ENCODE results near the gene COL12A1. TPM values are rescaled to one million over a fixed set of nuclear protein-coding genes. Genes with fewer than 3 reads are reported as not detected.

COL12A1 gene
- total RNA-seq, 2 donors from 2014 or later: 0.06 TPM; not detected in 1

GRCh38 chr6:75167851-75168250, 38.0 kb downstream of the COL12A1 start:
- ATAC-seq (no peak), DNase-seq (ENCODE audit: low spot score in 2 of 2) (no peak)
- H3K36me3 Mint-ChIP-seq: no peaks in the 10 kb centered on the region
- H3K27ac Mint-ChIP-seq: no peak overlapping the region
- H3K9me3 Mint-ChIP-seq: peaks cover 0 to 4% of the 10 kb centered on the region in 2 donors

GRCh38 chr6:75167325-75167724, 38.5 kb downstream of the COL12A1 start:
- no peaks in the 10 kb centered on the region for H3K36me3 Mint-ChIP-seq
- H3K27ac Mint-ChIP-seq: no peak overlapping the region
- peaks cover 0 to 5% of the 10 kb centered on the region in 2 donors for H3K9me3 Mint-ChIP-seq
- ATAC-seq (no peak), DNase-seq (ENCODE audit: low spot score in 2 of 2) (no peak)

- H3K36me3 Mint-ChIP-seq: no peaks in the 10 kb centered on the region
- H3K27ac Mint-ChIP-seq: no peak overlapping the region
- H3K9me3 Mint-ChIP-seq: peaks cover 0 to 5% of the 10 kb centered on the region in 2 donors
- DNase-seq (ENCODE audit: low spot score in 2 of 2) (no peak), ATAC-seq (no peak)
Observed at GRCh38 chr6:75166773-75167172, 39.1 kb downstream of the COL12A1 start.

GRCh38 chr6:75166236-75166635, 39.6 kb downstream of the COL12A1 start:
- no peak for DNase-seq (ENCODE audit: low spot score in 2 of 2)
- Mint-ChIP-seq H3K27ac (no peak overlapping the region), H3K36me3 (no peaks in the 10 kb centered on the region), H3K9me3 (peaks cover 0 to 5% of the 10 kb centered on the region in 2 donors)
- ATAC-seq: no peak

GRCh38 chr6:75158176-75158575, 47.7 kb downstream of the COL12A1 start:
- Mint-ChIP-seq H3K9me3 (peaks cover 0 to 4% of the 10 kb centered on the region in 2 donors), H3K36me3 (no peaks in the 10 kb centered on the region), H3K27ac (no peak overlapping the region)
- ATAC-seq (no peak), DNase-seq (ENCODE audit: low spot score in 2 of 2) (no peak)

DNA sequence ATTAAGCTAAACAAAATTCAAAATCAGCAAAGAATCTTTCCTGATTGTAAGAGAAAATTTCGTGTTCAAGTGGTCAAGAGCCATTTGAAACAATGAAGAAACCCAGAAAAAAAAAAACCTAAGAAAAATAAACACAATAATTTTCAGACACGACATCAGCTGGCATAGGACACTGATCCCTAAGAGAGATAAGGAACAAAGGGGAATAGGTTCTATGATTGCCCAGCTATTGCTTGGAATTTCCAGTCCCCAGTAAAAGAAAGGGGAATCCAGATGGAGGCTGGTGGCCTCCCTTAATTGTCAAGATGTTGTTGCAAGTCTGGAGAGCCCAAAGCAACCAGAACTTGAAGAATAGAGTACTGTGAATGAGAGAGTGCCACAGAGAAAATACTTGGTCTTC, 48.5 kb downstream of the COL12A1 start:
- ATAC-seq: no peak
- H3K9me3 Mint-ChIP-seq: no peaks in the 10 kb centered on the region
- DNase-seq (ENCODE audit: low spot score in 2 of 2): no peak
- no peaks in the 10 kb centered on the region for H3K36me3 Mint-ChIP-seq
- no peak overlapping the region for H3K27ac Mint-ChIP-seq

DNA sequence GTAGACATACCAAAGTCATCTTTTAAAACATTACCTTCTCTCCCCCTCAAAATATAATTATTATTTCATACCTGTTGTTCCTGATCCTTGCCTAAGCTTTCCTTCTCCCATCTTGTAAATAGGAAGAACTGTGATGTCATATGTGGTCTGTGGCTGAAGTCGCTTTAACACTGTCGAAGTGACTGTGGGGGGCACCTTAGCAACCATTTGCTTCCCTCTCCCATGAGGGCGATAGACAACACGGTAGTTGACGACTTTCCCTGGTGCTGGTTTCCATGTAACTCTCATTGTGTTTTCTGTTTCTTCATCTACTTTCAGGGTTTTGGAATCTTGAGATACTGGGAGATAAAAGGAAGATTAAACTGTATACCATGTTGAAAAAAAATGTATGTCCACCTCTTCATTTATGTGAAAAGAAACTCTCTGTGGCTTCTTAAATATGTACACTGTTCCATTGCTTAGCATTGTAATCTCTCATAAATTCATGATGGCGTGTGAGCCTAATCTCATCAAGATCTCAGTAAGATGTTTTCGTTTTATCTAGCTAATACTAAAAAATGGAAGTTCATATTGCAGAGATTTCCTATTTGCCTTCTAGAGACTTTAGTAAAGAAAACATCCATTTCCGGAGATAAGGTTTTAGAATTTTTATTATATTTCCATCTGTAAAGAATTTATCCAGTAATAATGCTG, 49.5 kb downstream of the COL12A1 start:
- no peak overlapping the region for H3K27ac Mint-ChIP-seq
- H3K9me3 Mint-ChIP-seq: no peaks in the 10 kb centered on the region
- DNase-seq (ENCODE audit: low spot score in 2 of 2) (no peak), ATAC-seq (no peak)
- H3K36me3 Mint-ChIP-seq: no peaks in the 10 kb centered on the region

DNA sequence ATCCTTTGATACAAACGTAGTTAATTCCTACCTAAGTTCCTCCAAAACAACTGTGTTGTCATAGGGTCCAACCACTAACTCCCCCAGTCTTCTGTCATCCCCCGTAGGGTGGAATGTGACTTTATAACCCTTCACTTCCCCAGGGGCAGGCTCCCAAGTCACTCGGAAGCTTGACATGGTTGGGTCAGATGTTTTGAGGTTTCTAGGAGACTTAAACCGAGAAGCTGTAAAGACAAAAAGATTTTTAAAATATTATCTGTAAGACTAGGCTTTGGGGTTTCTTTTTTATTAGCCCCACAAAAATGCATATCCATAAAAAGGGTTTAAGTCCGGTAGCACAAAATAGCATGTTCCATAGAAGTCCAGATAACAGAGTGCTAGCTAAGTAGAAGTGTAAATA, 50.2 kb downstream of the COL12A1 start:
- DNase-seq (ENCODE audit: low spot score in 2 of 2) (no peak), ATAC-seq (no peak)
- Mint-ChIP-seq H3K36me3 (no peaks in the 10 kb centered on the region), H3K9me3 (no peaks in the 10 kb centered on the region), H3K27ac (no peak overlapping the region)

DNA sequence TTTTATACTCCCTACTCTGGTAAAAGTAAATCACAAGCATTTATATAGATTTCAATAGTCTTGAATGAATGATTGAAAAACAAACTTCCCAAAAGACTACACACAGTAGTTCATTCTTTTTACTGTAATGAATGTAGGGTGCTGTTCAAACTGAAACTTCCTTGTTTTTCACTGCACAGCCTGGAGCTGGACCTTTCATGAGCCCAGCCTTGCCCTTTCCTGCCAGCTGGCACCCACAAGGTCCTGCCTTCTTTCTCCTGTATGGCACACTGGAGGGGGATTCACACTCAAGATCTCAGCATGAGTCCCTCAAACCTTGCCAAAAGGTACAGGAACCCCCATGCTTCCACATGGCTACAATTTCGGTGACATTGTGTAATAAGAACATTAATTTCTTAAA, 50.9 kb downstream of the COL12A1 start:
- Mint-ChIP-seq H3K36me3 (no peaks in the 10 kb centered on the region), H3K9me3 (no peaks in the 10 kb centered on the region), H3K27ac (no peak overlapping the region)
- DNase-seq (ENCODE audit: low spot score in 2 of 2) (no peak), ATAC-seq (no peak)

- no peak for ATAC-seq
- peaks cover 0 to 8% of the 10 kb centered on the region in 2 donors for H3K36me3 Mint-ChIP-seq
- peaks cover 3 to 8% of the 10 kb centered on the region in 2 donors for H3K9me3 Mint-ChIP-seq
- DNase-seq (ENCODE audit: low spot score in 2 of 2): no peak
- no peak overlapping the region for H3K27ac Mint-ChIP-seq
Observed at GRCh38 chr6:75150685-75151412, 55.0 kb downstream of the COL12A1 start.

GRCh38 chr6:75149696-75150095, 56.2 kb downstream of the COL12A1 start:
- Mint-ChIP-seq H3K27ac (no peak overlapping the region), H3K36me3 (peaks cover 0 to 8% of the 10 kb centered on the region in 2 donors), H3K9me3 (peaks cover 3 to 8% of the 10 kb centered on the region in 2 donors)
- DNase-seq (ENCODE audit: low spot score in 2 of 2): no peak
- no peak for ATAC-seq

GRCh38 chr6:75149240-75149639, 56.6 kb downstream of the COL12A1 start:
- DNase-seq (ENCODE audit: low spot score in 2 of 2) (no peak), ATAC-seq (no peak)
- Mint-ChIP-seq H3K27ac (no peak overlapping the region), H3K9me3 (peaks cover 3 to 8% of the 10 kb centered on the region in 2 donors), H3K36me3 (peaks cover 0 to 8% of the 10 kb centered on the region in 2 donors)

DNA sequence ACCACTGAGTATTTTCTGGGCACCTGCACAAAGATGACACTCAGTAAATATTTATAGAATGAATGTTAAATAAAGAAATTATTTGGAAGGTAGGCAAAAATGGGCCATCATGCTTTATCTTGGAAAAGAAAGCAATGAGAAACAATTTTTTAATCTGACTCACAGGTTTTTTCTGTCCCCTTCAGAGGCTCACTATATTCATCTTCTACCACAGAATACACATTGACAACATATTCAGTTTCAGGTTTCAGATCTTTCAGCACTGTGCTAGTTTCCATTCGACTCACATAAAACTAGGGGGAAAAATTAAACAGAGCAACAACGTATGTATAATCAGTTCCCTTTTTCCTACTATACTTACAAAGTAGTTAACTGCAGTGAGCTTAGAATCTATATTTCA, 58.3 kb downstream of the COL12A1 start:
- ATAC-seq (peak; percentile 78 to 100), DNase-seq (ENCODE audit: low spot score in 2 of 2) (no peak)
- peaks cover 0 to 8% of the 10 kb centered on the region in 2 donors for H3K36me3 Mint-ChIP-seq
- peaks cover 3 to 8% of the 10 kb centered on the region in 2 donors for H3K9me3 Mint-ChIP-seq
- H3K27ac Mint-ChIP-seq: no peak overlapping the region

GRCh38 chr6:75145976-75146375, 59.9 kb downstream of the COL12A1 start:
- ATAC-seq: no peak
- Mint-ChIP-seq H3K9me3 (peaks cover 3 to 8% of the 10 kb centered on the region in 2 donors), H3K27ac (no peak overlapping the region), H3K36me3 (peaks cover 0 to 8% of the 10 kb centered on the region in 2 donors)
- DNase-seq (ENCODE audit: low spot score in 2 of 2): no peak

DNA sequence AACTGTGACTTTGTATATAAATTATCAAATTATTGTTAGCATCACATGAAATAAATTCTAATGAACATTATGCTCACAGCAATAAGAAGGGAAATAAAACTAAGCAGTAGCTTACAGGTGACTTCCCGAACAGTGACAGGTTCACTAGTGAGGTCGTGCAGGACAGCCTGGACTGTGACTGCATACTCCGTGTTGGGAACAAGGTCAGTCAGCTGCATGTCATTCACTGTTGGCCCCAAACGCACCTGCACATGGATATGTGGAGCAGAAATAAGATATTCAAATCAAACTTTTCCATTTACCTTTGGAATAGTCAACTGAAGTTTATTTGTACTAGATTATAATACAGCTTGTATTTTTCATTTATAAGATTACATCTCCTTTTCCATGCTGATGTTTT, 60.6 kb downstream of the COL12A1 start:
- DNase-seq (ENCODE audit: low spot score in 2 of 2): no peak
- H3K36me3 Mint-ChIP-seq: peaks cover 0 to 8% of the 10 kb centered on the region in 2 donors
- peaks cover 3 to 8% of the 10 kb centered on the region in 2 donors for H3K9me3 Mint-ChIP-seq
- ATAC-seq: no peak
- H3K27ac Mint-ChIP-seq: no peak overlapping the region

DNA sequence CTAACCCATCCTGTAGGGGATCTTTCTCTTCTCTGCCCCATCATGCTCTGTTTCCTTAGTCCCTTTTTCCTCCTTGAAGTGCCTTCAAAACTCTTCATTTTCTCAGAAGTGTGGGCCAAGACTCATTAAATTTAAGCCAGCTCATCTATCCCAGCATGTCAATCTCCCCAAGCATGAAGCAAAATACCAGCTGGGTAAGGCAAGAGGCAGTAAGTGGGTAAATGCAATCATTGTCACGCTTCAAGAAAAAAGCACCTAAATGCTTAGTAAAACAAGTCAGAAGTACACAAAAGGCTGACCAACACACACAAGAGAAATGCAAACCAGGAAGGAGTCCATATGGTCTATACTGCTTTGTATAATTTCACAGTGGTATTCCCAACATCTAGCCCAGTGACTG, 61.5 kb downstream of the COL12A1 start:
- no peak for DNase-seq (ENCODE audit: low spot score in 2 of 2)
- ATAC-seq: no peak
- Mint-ChIP-seq H3K36me3 (peaks cover 0 to 8% of the 10 kb centered on the region in 2 donors), H3K9me3 (peaks cover 3 to 8% of the 10 kb centered on the region in 2 donors), H3K27ac (no peak overlapping the region)

DNA sequence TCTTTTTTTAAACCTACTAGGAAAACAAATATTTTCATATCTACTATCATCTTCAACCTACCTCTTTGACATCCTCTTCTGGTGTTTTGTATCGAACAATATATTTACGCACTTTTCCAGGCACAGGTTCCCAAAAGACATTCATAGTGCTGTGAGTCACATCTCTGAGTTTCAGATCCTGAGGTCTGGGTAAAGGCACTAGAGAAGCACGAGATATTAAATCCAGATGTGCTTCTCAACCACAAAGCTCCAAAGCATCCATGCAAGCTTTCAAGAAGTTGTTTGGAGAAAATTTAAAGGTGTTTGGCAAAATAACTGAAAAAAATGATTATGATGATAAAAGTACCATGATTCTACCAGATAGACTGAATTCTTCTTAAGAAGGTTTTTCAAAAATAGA, 62.7 kb downstream of the COL12A1 start:
- ATAC-seq (no peak), DNase-seq (ENCODE audit: low spot score in 2 of 2) (no peak)
- peaks cover 0 to 1% of the 10 kb centered on the region in 2 donors for H3K9me3 Mint-ChIP-seq
- H3K27ac Mint-ChIP-seq: no peak overlapping the region
- H3K36me3 Mint-ChIP-seq: no peaks in the 10 kb centered on the region

DNA sequence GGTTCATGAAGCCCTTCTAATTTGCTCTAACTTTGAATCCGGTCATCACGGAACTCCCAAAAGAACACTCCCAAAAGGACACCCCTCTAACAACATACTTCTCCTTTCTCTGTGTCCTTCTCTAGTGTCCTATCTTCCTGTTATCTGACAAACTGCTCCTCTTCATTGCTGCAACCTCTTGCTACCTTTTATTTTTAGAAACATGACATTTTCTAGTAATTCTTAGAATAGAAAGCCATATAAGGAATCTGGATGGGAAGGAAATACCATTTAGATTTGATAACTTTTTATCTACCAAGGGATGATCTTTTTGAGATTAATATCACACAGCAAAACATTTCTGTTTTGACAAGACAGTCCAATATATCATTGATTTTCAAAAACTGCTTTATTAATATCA, 63.1 kb downstream of the COL12A1 start:
- no peak for DNase-seq (ENCODE audit: low spot score in 2 of 2)
- Mint-ChIP-seq H3K9me3 (no peaks in the 10 kb centered on the region), H3K27ac (no peak overlapping the region), H3K36me3 (no peaks in the 10 kb centered on the region)
- no peak for ATAC-seq
